CD4-positive, alpha-beta memory T cell (primary cell): ENCODE measurements around the gene BEGAIN. TPM values are rescaled to one million over a fixed set of nuclear protein-coding genes. Genes with fewer than 3 reads are reported as not detected.

ENCODE experiments used
- CTCF ChIA-PET: fragments of 350-600 bp; sonication (Branson Sonifier 250); formaldehyde crosslinking; loops from one replicate; lab custom pipeline; 2021; ENCODE audit warnings: inconsistent platforms; ENCODE audit not compliant: partially characterized antibody; lab: Charles Lee
- POLR2A ChIA-PET: fragments of 350-600 bp; sonication (Branson Sonifier 250); formaldehyde crosslinking; loops from one replicate; lab custom pipeline; 2021; ENCODE audit not compliant: partially characterized antibody; lab: Charles Lee
- DNase-seq, 5 donors: peaks; one replicate each; pipeline versions ENCODE4 v3.0.0 to v3.0.0-alpha.2; 2020 to 2022; ENCODE audit warnings: mixed read lengths in 1 of 5
- H3K27ac ChIP-seq: one replicate; pipeline ENCODE4 v1.7.0; 2013; ENCODE audit warnings: low read depth, low read length
- H3K27me3 ChIP-seq: 2 replicates; pipeline ENCODE4 v1.7.0; 2013; ENCODE audit warnings: mild to moderate bottlenecking, low read length, moderate library complexity; ENCODE audit not compliant: insufficient read depth
- H3K36me3 ChIP-seq: 2 replicates; pipeline ENCODE4 v1.7.0; 2013; ENCODE audit warnings: mild to moderate bottlenecking, low read length, moderate library complexity; ENCODE audit not compliant: insufficient read depth
- H3K4me1 ChIP-seq: 2 replicates; pipeline ENCODE4 v1.7.0; 2013; ENCODE audit warnings: mild to moderate bottlenecking, low read length, moderate library complexity; ENCODE audit not compliant: insufficient read depth
- H3K4me3 ChIP-seq, 2 donors: one replicate each; pipeline ENCODE4 v1.7.0; 2013; ENCODE audit warnings: low read length in 2 of 2, mild to moderate bottlenecking in 1 of 2
- H3K9me3 ChIP-seq, 2 donors: one replicate each; pipeline ENCODE4 v1.7.0; 2013; ENCODE audit warnings: low read length in 2 of 2, control low read depth in 1 of 2; ENCODE audit not compliant: control insufficient read depth in 1 of 2
- H3K27ac Mint-ChIP-seq, 7 donors: one replicate each; pipeline ENCODE4 v1.8.0; 2020 to 2021; ENCODE audit warnings: mixed read lengths in 7 of 7, mild to moderate bottlenecking in 6 of 7, inconsistent platforms in 3 of 7, moderate library complexity in 3 of 7
- H3K27me3 Mint-ChIP-seq, 2 donors: one replicate each; pipeline ENCODE4 v1.8.0; 2020 to 2021; ENCODE audit warnings: mixed read lengths in 2 of 2
- H3K36me3 Mint-ChIP-seq, 2 donors: one replicate each; pipeline ENCODE4 v1.8.0; 2020 to 2021; ENCODE audit warnings: mixed read lengths in 2 of 2, inconsistent platforms in 1 of 2, mild to moderate bottlenecking in 1 of 2
- H3K4me1 Mint-ChIP-seq, 4 donors: one replicate each; pipeline ENCODE4 v1.8.0; 2020 to 2021; ENCODE audit warnings: mixed read lengths in 4 of 4, mild to moderate bottlenecking in 1 of 4
- H3K4me3 Mint-ChIP-seq, 8 donors: one replicate each; pipeline ENCODE4 v1.8.0; 2020 to 2021; ENCODE audit warnings: mixed read lengths in 8 of 8, mild to moderate bottlenecking in 7 of 8, moderate library complexity in 6 of 8, inconsistent platforms in 3 of 8
- H3K9me3 Mint-ChIP-seq, 8 donors: one replicate each; pipeline ENCODE4 v1.8.0; 2020 to 2021; ENCODE audit warnings: mixed read lengths in 8 of 8, mild to moderate bottlenecking in 5 of 8, inconsistent platforms in 3 of 8, moderate library complexity in 1 of 8
- intact Hi-C: fragments of 100-400 bp; cut with micrococcal nuclease; formaldehyde crosslinking; loops from one replicate; pipeline ENCODE4 v1.15.1; 2023
- polyA plus RNA-seq, 2 donors: library from polyadenylated mRNA; unstranded; fragments of 300-500 nt; fragmentation: Illumina TruSeq; gene quantifications; one replicate each; pipeline ENCODE4 v1.2.3, GENCODE V29; 2021
- total RNA-seq, 2 experiments: library from RNA; stranded (reverse); gene quantifications; one replicate each; pipeline ENCODE4 v1.2.3, GENCODE V29; 2021

Gene BEGAIN
- total and polyA plus RNA-seq, 4 experiments from 2014 or later, result 0.09 to 1.8 (median 1.2) TPM

- no peaks in the 10 kb centered on the region for H3K9me3 ChIP-seq
- no peak overlapping the region for H3K27ac ChIP-seq
- H3K4me3 ChIP-seq, result no peak overlapping the region
- Mint-ChIP-seq H3K4me1 (peaks cover 9 to 36% (median 13%) of the 10 kb centered on the region in 4 donors), H3K36me3 (no peaks in the 10 kb centered on the region), H3K27ac (peak overlapping the region in 2 of 7 donors; percentile 4 to 37), H3K4me3 (no peak overlapping the region), H3K27me3 (no peaks in the 10 kb centered on the region), H3K9me3 (no peaks in the 10 kb centered on the region)
- peaks cover 18% of the 10 kb centered on the region for H3K4me1 ChIP-seq
- H3K27me3 ChIP-seq, result no peaks in the 10 kb centered on the region
- DNase-seq, result peak in 1 of 5 donors; percentile 16
- H3K36me3 ChIP-seq, result no peaks in the 10 kb centered on the region
- intact Hi-C loops, result no loop called here
- POLR2A ChIA-PET, result no interaction called here
- CTCF ChIA-PET, result interaction anchor here (0.8 kb wide), 1 partner anchor 103 kb away, joined by 3 read pairs; no protein-coding TSS in a partner anchor
Observed at GRCh38 chr14:100542619-100543205, 44.5 kb downstream of the BEGAIN start.

- Mint-ChIP-seq H3K4me1 (peaks cover 4 to 28% (median 7%) of the 10 kb centered on the region in 4 donors), H3K27ac (peak overlapping the region in 1 of 7 donors; percentile 37), H3K4me3 (no peak overlapping the region), H3K27me3 (no peaks in the 10 kb centered on the region), H3K9me3 (no peaks in the 10 kb centered on the region), H3K36me3 (no peaks in the 10 kb centered on the region)
- intact Hi-C loops, result no loop called here
- Histone ChIP-seq H3K27me3 (no peaks in the 10 kb centered on the region), H3K4me3 (no peak overlapping the region), H3K36me3 (no peaks in the 10 kb centered on the region), H3K9me3 (no peaks in the 10 kb centered on the region), H3K27ac (no peak overlapping the region), H3K4me1 (peaks cover 10% of the 10 kb centered on the region)
- DNase-seq, result peak in 1 of 5 donors; percentile 36
- CTCF ChIA-PET, result interaction anchor here (1.8 kb wide), 1 partner anchor 104 kb away, joined by 6 read pairs; no protein-coding TSS in a partner anchor
- POLR2A ChIA-PET, result no interaction called here
Observed at GRCh38 chr14:100541621-100542560, 45.3 kb downstream of the BEGAIN start.

DNA sequence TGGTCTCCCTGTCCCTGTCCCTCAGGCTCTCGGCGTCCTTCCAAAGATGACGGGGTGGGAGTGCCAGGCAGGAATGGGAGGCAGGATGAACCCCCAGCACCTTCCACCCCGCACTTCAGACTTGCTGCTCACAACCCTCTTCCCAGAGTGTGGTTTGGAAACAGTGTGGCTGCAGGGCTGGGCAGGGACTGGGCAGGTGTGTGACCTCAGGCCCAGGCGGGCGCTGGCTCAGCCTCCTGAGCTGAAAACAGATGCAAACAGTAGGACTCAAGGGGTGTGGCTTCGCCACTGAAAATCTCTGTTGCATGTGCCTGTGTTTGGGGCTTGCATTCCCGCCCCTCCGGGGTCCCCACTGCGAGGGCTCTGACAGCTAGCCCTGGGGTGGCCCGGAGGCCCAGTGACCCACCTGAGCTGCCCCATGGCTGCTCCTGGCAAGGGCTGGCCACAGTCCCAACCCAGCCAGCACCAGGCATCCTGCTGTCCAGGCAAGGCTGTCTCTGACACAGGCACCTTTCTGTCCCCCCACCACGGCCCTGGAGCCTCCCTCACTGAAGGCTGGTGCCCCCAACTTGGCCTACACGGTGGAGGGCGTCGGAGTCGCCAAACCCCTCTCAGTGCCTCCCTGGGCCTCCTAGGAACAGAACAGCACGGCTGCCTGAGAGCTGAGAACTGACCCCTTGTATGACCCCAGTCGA is 46.1 kb downstream of the BEGAIN start:
- POLR2A ChIA-PET, result no interaction called here
- DNase-seq, result peak in 1 of 5 donors; percentile 16
- peaks cover 3 to 21% (median 4%) of the 10 kb centered on the region in 4 donors for H3K4me1 Mint-ChIP-seq

DNA sequence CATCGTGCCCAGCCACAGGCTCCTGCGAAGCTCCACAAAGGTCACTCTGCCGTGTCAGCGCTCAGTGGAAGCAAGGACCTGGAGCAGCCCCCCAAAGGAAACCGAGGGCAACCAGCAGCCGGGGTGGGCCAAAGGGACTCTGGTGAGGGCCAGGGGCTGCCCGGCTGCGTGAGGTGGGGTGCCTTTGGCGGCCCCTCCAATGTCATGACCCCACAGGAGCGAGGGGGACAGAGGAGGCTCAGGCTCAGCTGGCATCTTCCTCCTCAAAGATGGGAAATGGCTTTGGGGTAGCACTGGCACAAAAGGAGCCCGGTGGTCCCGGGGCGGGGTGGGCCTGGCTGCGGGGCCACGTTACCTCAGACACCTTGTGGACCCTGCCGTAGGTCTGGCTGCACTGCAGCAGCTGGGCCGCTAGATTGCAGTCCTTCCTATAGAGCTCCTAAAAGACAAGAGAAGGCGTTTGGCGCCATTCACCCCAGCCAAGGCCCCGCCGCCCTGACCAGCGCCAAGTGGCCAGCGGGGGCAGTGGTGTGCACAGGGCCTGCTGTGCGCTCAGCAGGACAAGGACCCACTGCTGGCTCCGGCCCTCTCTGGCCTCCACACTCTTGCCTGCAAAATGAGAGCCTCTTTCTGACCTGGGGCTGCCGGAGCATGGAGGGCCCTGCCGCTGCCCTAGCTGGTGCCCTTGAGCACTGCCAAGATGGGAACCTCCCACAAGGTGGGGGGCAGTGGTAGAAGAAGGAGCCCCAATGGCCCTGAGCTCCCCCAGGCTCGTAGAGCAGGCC is 46.9 kb downstream of the BEGAIN start:
- intact Hi-C loops, result no loop called here
- Mint-ChIP-seq H3K4me3 (no peak overlapping the region), H3K36me3 (no peaks in the 10 kb centered on the region), H3K4me1 (peaks cover 0 to 14% (median 3%) of the 10 kb centered on the region in 4 donors), H3K27ac (no peak overlapping the region), H3K9me3 (no peaks in the 10 kb centered on the region), H3K27me3 (no peaks in the 10 kb centered on the region)
- ChIA-PET POLR2A (no interaction called here), CTCF (interaction anchor here (1.3 to 1.8 kb wide), 2 partner anchors 105 to 155 kb away, joined by 5 to 6 read pairs; no protein-coding TSS in a partner anchor)
- Histone ChIP-seq H3K4me1 (no peaks in the 10 kb centered on the region), H3K36me3 (no peaks in the 10 kb centered on the region), H3K27ac (no peak overlapping the region), H3K27me3 (no peaks in the 10 kb centered on the region), H3K9me3 (no peaks in the 10 kb centered on the region), H3K4me3 (no peak overlapping the region)
- peak in 1 of 5 donors; percentile 40 for DNase-seq

More for the DNA sequence above, 46.1 kb downstream of the BEGAIN start:
- Histone ChIP-seq H3K9me3 (no peaks in the 10 kb centered on the region), H3K36me3 (no peaks in the 10 kb centered on the region), H3K27ac (no peak overlapping the region), H3K4me1 (peaks cover 6% of the 10 kb centered on the region), H3K27me3 (no peaks in the 10 kb centered on the region), H3K4me3 (no peak overlapping the region)
- Mint-ChIP-seq H3K9me3 (no peaks in the 10 kb centered on the region), H3K36me3 (no peaks in the 10 kb centered on the region), H3K27me3 (no peaks in the 10 kb centered on the region), H3K4me3 (no peak overlapping the region), H3K27ac (no peak overlapping the region)
- intact Hi-C loops, result no loop called here
- CTCF ChIA-PET, result interaction anchor here (1.3 to 1.8 kb wide), 2 partner anchors 105 to 155 kb away, joined by 5 to 6 read pairs; no protein-coding TSS in a partner anchor

DNA sequence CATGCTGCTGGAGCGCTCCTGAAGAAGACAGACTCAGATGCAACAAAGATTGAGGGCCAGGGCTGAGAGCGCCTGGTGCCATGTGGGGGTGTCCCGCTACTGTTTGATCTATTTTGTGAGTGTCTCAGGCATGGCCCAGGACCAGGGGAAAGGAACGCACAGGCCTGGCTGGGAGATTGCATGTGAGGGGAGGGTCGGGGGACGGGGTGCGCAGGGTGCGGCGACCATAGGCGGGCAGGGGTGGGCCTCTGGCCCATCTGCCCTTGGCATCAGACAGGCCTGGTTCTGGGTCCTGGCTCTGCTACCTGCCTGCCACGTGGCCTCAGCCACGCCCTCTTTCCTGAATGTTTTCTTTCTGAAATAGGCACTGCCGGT is 47.5 kb downstream of the BEGAIN start:
- Mint-ChIP-seq H3K27me3 (no peaks in the 10 kb centered on the region), H3K4me1 (peaks cover 0 to 10% (median 2%) of the 10 kb centered on the region in 4 donors), H3K27ac (no peak overlapping the region), H3K36me3 (no peaks in the 10 kb centered on the region), H3K4me3 (no peak overlapping the region), H3K9me3 (no peaks in the 10 kb centered on the region)
- Histone ChIP-seq H3K4me1 (no peaks in the 10 kb centered on the region), H3K9me3 (no peaks in the 10 kb centered on the region), H3K27ac (no peak overlapping the region), H3K4me3 (no peak overlapping the region), H3K27me3 (no peaks in the 10 kb centered on the region), H3K36me3 (no peaks in the 10 kb centered on the region)
- intact Hi-C loops, result no loop called here
- peak in 1 of 5 donors; percentile 11 for DNase-seq
- POLR2A ChIA-PET, result no interaction called here
- CTCF ChIA-PET, result interaction anchor here (1.3 to 1.8 kb wide), 2 partner anchors 106 to 154 kb away, joined by 5 to 6 read pairs; no protein-coding TSS in a partner anchor

GRCh38 chr14:100539003-100539660 is 48.1 kb downstream of the BEGAIN start:
- no peaks in the 10 kb centered on the region for H3K27me3 ChIP-seq
- ChIA-PET POLR2A (no interaction called here), CTCF (interaction anchor here (1.2 kb wide), 1 partner anchor 107 kb away, joined by 3 read pairs; no protein-coding TSS in a partner anchor)
- H3K36me3 ChIP-seq, result no peaks in the 10 kb centered on the region
- no peak overlapping the region for H3K27ac ChIP-seq
- peak in 1 of 5 donors; percentile 24 for DNase-seq
- H3K4me1 ChIP-seq, result no peaks in the 10 kb centered on the region
- H3K9me3 ChIP-seq, result no peaks in the 10 kb centered on the region
- peaks cover 0 to 10% (median 3%) of the 10 kb centered on the region in 4 donors for H3K4me1 Mint-ChIP-seq
- intact Hi-C loops, result no loop called here
- H3K27ac Mint-ChIP-seq, result no peak overlapping the region
- H3K36me3 Mint-ChIP-seq, result no peaks in the 10 kb centered on the region
- no peaks in the 10 kb centered on the region for H3K27me3 Mint-ChIP-seq
- H3K4me3 Mint-ChIP-seq, result no peak overlapping the region
- no peaks in the 10 kb centered on the region for H3K9me3 Mint-ChIP-seq
- no peak overlapping the region for H3K4me3 ChIP-seq
